PC-3 (cell line): ENCODE measurements around the gene CALM1. TPM values are rescaled to one million over a fixed set of nuclear protein-coding genes. Genes with fewer than 3 reads are reported as not detected.
A peak's percentile ranks its signal among the peaks of the same experiment; 100 is the strongest.

Experiments
- ATAC-seq: fragments of 200-7000 bp; cut with Tn5 transposase; 2 replicates; pipeline ENCODE4 v1.9.1; 2020; ENCODE audit warnings: mild to moderate bottlenecking, moderate library complexity
- BruUV-seq: library from RNA; stranded (reverse); fragments of 400-500 nt; replicated peaks from 2 replicates; lab custom pipeline; 2021; lab: Mats Ljungman, UMichigan
- CTCF ChIA-PET: fragments of 300-600 bp; sonication (Branson Sonifier 250); formaldehyde crosslinking; loops from one replicate; lab custom pipeline; 2022; ENCODE audit warnings: antibody characterized with exemption; lab: Charles Lee
- POLR2A ChIA-PET: fragments of 300-600 bp; sonication (Branson Sonifier 250); formaldehyde crosslinking; loops from one replicate; lab custom pipeline; 2022; ENCODE audit warnings: antibody characterized with exemption; ENCODE audit not compliant: unreplicated experiment; lab: Charles Lee
- DNase-seq: peaks from one replicate; pipeline ENCODE4 v3.0.0-alpha.2; 2015
- H2AFZ ChIP-seq: fragments of 300-600 bp; sonication (generic); 2 replicates; pipeline ENCODE4 v1.6.0; 2016; ENCODE audit warnings: antibody characterized with exemption, low read length
- H3F3A ChIP-seq: fragments of 300-600 bp; sonication (generic); one replicate; pipeline ENCODE4 v1.6.0; 2017; ENCODE audit warnings: antibody characterized with exemption, low read length, control low read depth, mild to moderate bottlenecking; ENCODE audit not compliant: unreplicated experiment
- H3K27ac ChIP-seq: fragments of 300-600 bp; sonication (generic); 2 replicates; pipeline ENCODE4 v1.5.1; 2016; ENCODE audit warnings: mild to moderate bottlenecking, low read length
- H3K27me3 ChIP-seq: fragments of 300-600 bp; sonication (generic); 2 replicates; pipeline ENCODE4 v1.6.1; 2016; ENCODE audit warnings: low read length, mixed read lengths
- H3K36me3 ChIP-seq: fragments of 300-600 bp; sonication (generic); 2 replicates; pipeline ENCODE4 v1.6.1; 2016; ENCODE audit warnings: low read depth, mixed run types, low read length, mixed read lengths
- H3K4me1 ChIP-seq: fragments of 300-600 bp; sonication (generic); 2 replicates; pipeline ENCODE4 v1.5.1; 2016; ENCODE audit warnings: low read length; ENCODE audit not compliant: insufficient read depth
- H3K4me2 ChIP-seq: fragments of 300-600 bp; sonication (generic); 2 replicates; pipeline ENCODE4 v1.6.0; 2016; ENCODE audit warnings: low read length
- H3K4me3 ChIP-seq: fragments of 300-600 bp; sonication (generic); 2 replicates; pipeline ENCODE4 v1.5.1; 2016; ENCODE audit warnings: mild to moderate bottlenecking, low read length, mixed read lengths
- H3K79me2 ChIP-seq: fragments of 300-600 bp; sonication (generic); 2 replicates; pipeline ENCODE4 v1.6.1; 2017; ENCODE audit warnings: low read length, mixed read lengths
- H3K9ac ChIP-seq: fragments of 300-600 bp; sonication (generic); 2 replicates; pipeline ENCODE4 v1.6.0; 2016; ENCODE audit warnings: mild to moderate bottlenecking, low read length
- H3K9me2 ChIP-seq: fragments of 300-600 bp; sonication (generic); replicated peaks from 2 replicates; pipeline ENCODE4 v1.6.1; 2016; ENCODE audit warnings: mixed run types, low read length, mixed read lengths
- H3K9me3 ChIP-seq: fragments of 300-600 bp; sonication (generic); 2 replicates; pipeline ENCODE4 v1.6.1; 2016; ENCODE audit warnings: low read length, mixed read lengths
- H4K20me1 ChIP-seq: fragments of 300-600 bp; sonication (generic); 2 replicates; pipeline ENCODE4 v1.6.1; 2016; ENCODE audit warnings: low read length, mixed read lengths
- EZH2 ChIP-seq: fragments of 300-600 bp; sonication (generic); IDR thresholded peaks from one replicate; pipeline ENCODE4 v1.6.1; 2017; ENCODE audit warnings: antibody characterized with exemption, mild to moderate bottlenecking, low read length; ENCODE audit not compliant: unreplicated experiment
- EZH2phosphoT487 ChIP-seq: fragments of 300-600 bp; sonication (generic); IDR thresholded peaks from 2 replicates; pipeline ENCODE4 v1.6.1; 2018; ENCODE audit warnings: mild to moderate bottlenecking, antibody characterized with exemption, low read length, borderline replicate concordance
- intact Hi-C: fragments of 100-400 bp; cut with micrococcal nuclease; formaldehyde crosslinking; loops from 2 replicates; pipeline ENCODE4 v1.9.0; 2023
- total RNA-seq: library from RNA; depleted of rRNA; stranded (reverse); fragments of >200 nt; gene quantifications from 2 replicates; pipeline ENCODE4 v1.2.3, GENCODE V29; 2014
- TF ChIP-seq, protein P1 (sequence below): fragments of 300-600 bp; sonication (generic); conservative IDR thresholded peaks from 2 replicates; pipeline ENCODE4 v1.5.1; 2017; ENCODE audit warnings: antibody characterized with exemption, low read depth, mild to moderate bottlenecking, low read length

The CALM1 gene
- total RNA-seq, 1 experiment from 2014 or later = 1,162 TPM

DNA sequence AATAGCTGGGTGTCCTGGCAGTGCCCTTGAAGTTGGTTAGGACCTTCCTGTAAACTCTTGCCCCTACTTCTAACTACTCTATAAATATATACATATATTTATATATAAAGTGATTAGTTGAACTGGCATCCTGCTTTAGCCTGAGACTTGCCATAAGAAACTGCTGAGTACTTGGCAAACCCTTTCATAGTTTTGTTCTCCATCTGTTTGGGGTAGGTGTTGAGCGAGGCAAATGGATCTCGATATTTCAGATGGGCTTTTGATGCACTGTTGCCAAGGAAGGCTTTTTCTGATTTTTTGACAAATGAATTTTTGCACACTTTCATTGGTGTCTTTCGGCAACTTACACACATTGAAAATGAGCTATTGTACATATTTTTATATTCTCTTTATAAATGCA is 10.4 kb downstream of the CALM1 start:
- no peak overlapping the region for H3K4me2 ChIP-seq
- peaks cover 33% of the 10 kb centered on the region for H4K20me1 ChIP-seq
- H3K27me3 ChIP-seq = no peaks in the 10 kb centered on the region
- intact Hi-C loops = no loop called here
- no peak overlapping the region for H2AFZ ChIP-seq
- TF ChIP-seq, protein P1, sequence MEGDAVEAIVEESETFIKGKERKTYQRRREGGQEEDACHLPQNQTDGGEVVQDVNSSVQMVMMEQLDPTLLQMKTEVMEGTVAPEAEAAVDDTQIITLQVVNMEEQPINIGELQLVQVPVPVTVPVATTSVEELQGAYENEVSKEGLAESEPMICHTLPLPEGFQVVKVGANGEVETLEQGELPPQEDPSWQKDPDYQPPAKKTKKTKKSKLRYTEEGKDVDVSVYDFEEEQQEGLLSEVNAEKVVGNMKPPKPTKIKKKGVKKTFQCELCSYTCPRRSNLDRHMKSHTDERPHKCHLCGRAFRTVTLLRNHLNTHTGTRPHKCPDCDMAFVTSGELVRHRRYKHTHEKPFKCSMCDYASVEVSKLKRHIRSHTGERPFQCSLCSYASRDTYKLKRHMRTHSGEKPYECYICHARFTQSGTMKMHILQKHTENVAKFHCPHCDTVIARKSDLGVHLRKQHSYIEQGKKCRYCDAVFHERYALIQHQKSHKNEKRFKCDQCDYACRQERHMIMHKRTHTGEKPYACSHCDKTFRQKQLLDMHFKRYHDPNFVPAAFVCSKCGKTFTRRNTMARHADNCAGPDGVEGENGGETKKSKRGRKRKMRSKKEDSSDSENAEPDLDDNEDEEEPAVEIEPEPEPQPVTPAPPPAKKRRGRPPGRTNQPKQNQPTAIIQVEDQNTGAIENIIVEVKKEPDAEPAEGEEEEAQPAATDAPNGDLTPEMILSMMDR = no peak
- TF ChIP-seq EZH2 = no peak
- TF ChIP-seq EZH2phosphoT487 = no peak
- H3K27ac ChIP-seq = no peak overlapping the region
- H3K36me3 ChIP-seq = peaks cover 39% of the 10 kb centered on the region
- H3K79me2 ChIP-seq = peaks cover 5% of the 10 kb centered on the region; the same call in 1 of the 2 replicates
- ChIA-PET CTCF (interaction anchor here (2.9 kb wide), 1 partner anchor 7 kb away, joined by 28 read pairs; no protein-coding TSS in a partner anchor), POLR2A (interaction anchor here (0.6 kb wide), 2 partner anchors 52 to 391 kb away, joined by 5 to 6 read pairs; no protein-coding TSS in a partner anchor)
- H3K9me2 ChIP-seq = no peaks in the 10 kb centered on the region
- H3K9ac ChIP-seq = no peak overlapping the region
- no peaks in the 10 kb centered on the region for H3K9me3 ChIP-seq
- peaks cover 12% of the 10 kb centered on the region for H3F3A ChIP-seq
- no peak overlapping the region for H3K4me3 ChIP-seq
- ATAC-seq (no peak), DNase-seq (no peak)
- BruUV-seq = no TSS peak
- H3K4me1 ChIP-seq = peaks cover 19% of the 10 kb centered on the region

DNA sequence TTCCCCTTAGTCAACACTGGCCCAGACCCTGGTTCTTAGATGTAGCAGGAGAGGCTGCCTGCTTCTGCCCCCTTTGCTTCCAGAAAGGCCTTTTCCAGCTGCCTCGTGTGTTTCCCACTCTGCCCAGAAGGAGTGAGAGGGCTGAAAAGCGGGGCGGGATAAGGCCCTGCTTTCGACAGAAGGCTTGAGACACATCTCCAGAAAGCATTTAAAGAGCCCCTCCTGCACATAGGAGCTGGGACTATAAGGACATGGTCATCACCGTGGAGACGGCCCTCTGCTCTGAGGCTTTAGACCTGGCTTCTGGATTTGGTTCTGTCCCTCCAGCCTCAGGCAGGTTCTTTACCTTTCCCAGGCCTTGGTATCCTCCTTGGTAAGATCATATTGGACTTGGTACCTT is 11.9 kb downstream of the CALM1 start:
- no TSS peak for BruUV-seq
- no peak overlapping the region for H3K4me3 ChIP-seq
- H2AFZ ChIP-seq = no peak overlapping the region
- peaks cover 19% of the 10 kb centered on the region for H4K20me1 ChIP-seq
- DNase-seq (no peak), ATAC-seq (peak; percentile 16; the same call in 1 of the 2 replicates)
- H3K9me3 ChIP-seq = no peaks in the 10 kb centered on the region
- ChIA-PET CTCF (interaction anchor here (0.5 to 2.9 kb wide), 7 partner anchors 9 to 132 kb away, joined by 3 to 28 read pairs (median 9); no protein-coding TSS in a partner anchor), POLR2A (interaction anchor here (0.5 to 1.8 kb wide), 5 partner anchors 9 to 1961 kb away, joined by 3 to 26 read pairs (median 4); no protein-coding TSS in a partner anchor)
- TF ChIP-seq EZH2phosphoT487 = no peak
- TF ChIP-seq EZH2 = no peak
- TF ChIP-seq, protein P1 = no peak
- H3K4me2 ChIP-seq = peak overlapping the region; percentile 15
- peak overlapping the region; percentile 5; the same call in 1 of the 2 replicates for H3K9ac ChIP-seq
- intact Hi-C loops = loop anchor here (1.0 kb wide), 2 partner anchors 9 to 11 kb away; no protein-coding TSS in a partner anchor
- no peaks in the 10 kb centered on the region for H3K79me2 ChIP-seq
- peaks cover 24% of the 10 kb centered on the region for H3K36me3 ChIP-seq
- H3K27ac ChIP-seq = peak overlapping the region; percentile 71
- peaks cover 19% of the 10 kb centered on the region for H3K4me1 ChIP-seq
- no peaks in the 10 kb centered on the region for H3K27me3 ChIP-seq
- no peaks in the 10 kb centered on the region for H3K9me2 ChIP-seq
- peaks cover 12% of the 10 kb centered on the region for H3F3A ChIP-seq
